Keratinocyte (primary cell): ENCODE results near the gene KCNH1.

Experiments used
- EZH2 ChIP-seq: IDR thresholded peaks from one replicate; pipeline ENCODE4 v1.6.1; 2012; ENCODE audit warnings: inconsistent platforms, mild to moderate bottlenecking, low read length, moderate library complexity
- TF ChIP-seq, protein P1 (sequence below), 3 experiments: IDR thresholded peaks in 1 of 3; conservative IDR thresholded peaks in 1 of 3; optimal IDR thresholded peaks in 1 of 3; 2 replicates in 2 of 3; 3 replicates in 1 of 3; pipeline versions ENCODE3 to v1.5.1; 2011; ENCODE audit warnings: low read length in 3 of 3, mild to moderate bottlenecking in 3 of 3, moderate library complexity in 2 of 3, control low read depth in 1 of 3, inconsistent platforms in 1 of 3; ENCODE audit not compliant: insufficient read depth in 2 of 3; ENCODE audit errors: extremely low read depth in 1 of 3

DNA sequence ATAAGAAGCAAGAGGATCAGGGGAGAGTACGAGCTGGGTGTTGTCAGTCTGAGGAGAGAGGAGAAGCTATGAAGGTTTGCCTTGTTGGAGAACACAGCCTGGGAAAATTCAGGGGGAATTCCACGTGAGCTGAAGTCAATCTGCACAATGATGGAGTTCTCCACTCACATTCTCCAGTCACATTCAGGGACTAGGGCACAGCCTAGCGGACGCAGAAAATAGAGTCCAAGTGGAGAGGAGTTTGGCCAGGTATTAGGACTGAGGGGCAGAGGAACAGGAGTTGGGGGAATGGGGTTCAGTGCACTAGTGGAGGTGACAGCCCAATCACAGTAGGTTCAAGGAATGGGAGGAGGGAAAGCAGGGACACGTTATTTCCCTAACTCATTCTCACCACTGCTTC lies 124.0 kb downstream of the KCNH1 start:
- TF ChIP-seq, protein P1, sequence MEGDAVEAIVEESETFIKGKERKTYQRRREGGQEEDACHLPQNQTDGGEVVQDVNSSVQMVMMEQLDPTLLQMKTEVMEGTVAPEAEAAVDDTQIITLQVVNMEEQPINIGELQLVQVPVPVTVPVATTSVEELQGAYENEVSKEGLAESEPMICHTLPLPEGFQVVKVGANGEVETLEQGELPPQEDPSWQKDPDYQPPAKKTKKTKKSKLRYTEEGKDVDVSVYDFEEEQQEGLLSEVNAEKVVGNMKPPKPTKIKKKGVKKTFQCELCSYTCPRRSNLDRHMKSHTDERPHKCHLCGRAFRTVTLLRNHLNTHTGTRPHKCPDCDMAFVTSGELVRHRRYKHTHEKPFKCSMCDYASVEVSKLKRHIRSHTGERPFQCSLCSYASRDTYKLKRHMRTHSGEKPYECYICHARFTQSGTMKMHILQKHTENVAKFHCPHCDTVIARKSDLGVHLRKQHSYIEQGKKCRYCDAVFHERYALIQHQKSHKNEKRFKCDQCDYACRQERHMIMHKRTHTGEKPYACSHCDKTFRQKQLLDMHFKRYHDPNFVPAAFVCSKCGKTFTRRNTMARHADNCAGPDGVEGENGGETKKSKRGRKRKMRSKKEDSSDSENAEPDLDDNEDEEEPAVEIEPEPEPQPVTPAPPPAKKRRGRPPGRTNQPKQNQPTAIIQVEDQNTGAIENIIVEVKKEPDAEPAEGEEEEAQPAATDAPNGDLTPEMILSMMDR (optimal IDR thresholded peaks at IDR 0.05 in 1 of 3, IDR thresholded peaks at IDR 0.05 in 1 of 3, conservative IDR thresholded peaks at IDR 0.05 in 1 of 3; ENCODE audit: extremely low read depth in 1 of 3, insufficient read depth in 2 of 3, low read length in 3 of 3), result no peak
- no peak for TF ChIP-seq EZH2
